ENCODE measurements around the gene MLH3.

Gene MLH3

GRCh38 chr14:74974364-74975058, 76.8 kb downstream of the MLH3 start:
- in situ Hi-C loops (cut with MboI; ENCODE audit: low sequenced_read_pairs, unreplicated experiment) = no loop called here
- TF ChIP-seq CTCF (IDR thresholded peaks at IDR 0.05; ENCODE audit: borderline replicate concordance, control extremely low read depth, extremely low read depth, insufficient read depth, missing control alignments) = no peak
- DNase-seq (ENCODE audit: low spot score) = no peak

GRCh38 chr14:74973905-74974363, 77.3 kb downstream of the MLH3 start:
- in situ Hi-C loops (cut with MboI; ENCODE audit: low sequenced_read_pairs, unreplicated experiment) = no loop called here
- no peak for TF ChIP-seq CTCF (IDR thresholded peaks at IDR 0.05; ENCODE audit: borderline replicate concordance, control extremely low read depth, extremely low read depth, insufficient read depth, missing control alignments)

GRCh38 chr14:74973003-74973653, 78.1 kb downstream of the MLH3 start:
- DNase-seq (ENCODE audit: low spot score) = peak; percentile 61
- in situ Hi-C loops (cut with MboI; ENCODE audit: low sequenced_read_pairs, unreplicated experiment) = no loop called here
- no peak for TF ChIP-seq CTCF (IDR thresholded peaks at IDR 0.05; ENCODE audit: borderline replicate concordance, control extremely low read depth, extremely low read depth, insufficient read depth, missing control alignments)

More at GRCh38 chr14:74973905-74974363, 77.3 kb downstream of the MLH3 start:
- DNase-seq (ENCODE audit: low spot score) = no peak

GRCh38 chr14:74968811-74969210, 82.5 kb downstream of the MLH3 start:
- TF ChIP-seq CTCF (IDR thresholded peaks at IDR 0.05; ENCODE audit: borderline replicate concordance, control extremely low read depth, extremely low read depth, insufficient read depth, missing control alignments) = no peak
- in situ Hi-C loops (cut with MboI; ENCODE audit: low sequenced_read_pairs, unreplicated experiment) = no loop called here
- DNase-seq (ENCODE audit: low spot score) = no peak

GRCh38 chr14:74965486-74966153, 85.6 kb downstream of the MLH3 start:
- no peak for TF ChIP-seq CTCF (IDR thresholded peaks at IDR 0.05; ENCODE audit: borderline replicate concordance, control extremely low read depth, extremely low read depth, insufficient read depth, missing control alignments)
- in situ Hi-C loops (cut with MboI; ENCODE audit: low sequenced_read_pairs, unreplicated experiment) = no loop called here
- DNase-seq (ENCODE audit: low spot score) = no peak

- no peak for TF ChIP-seq CTCF (IDR thresholded peaks at IDR 0.05; ENCODE audit: borderline replicate concordance, control extremely low read depth, extremely low read depth, insufficient read depth, missing control alignments)
- in situ Hi-C loops (cut with MboI; ENCODE audit: low sequenced_read_pairs, unreplicated experiment) = no loop called here
These were observed 86.3 kb downstream of the MLH3 start for GRCh38 chr14:74964787-74965485.

More at GRCh38 chr14:74964787-74965485, 86.3 kb downstream of the MLH3 start:
- no peak for DNase-seq (ENCODE audit: low spot score)
